ENCODE data around the gene MRPL38. TPM values are rescaled to one million over a fixed set of nuclear protein-coding genes. Genes with fewer than 3 reads are reported as not detected.

MRPL38 gene
- total RNA-seq, 1 experiment from 2014 or later = 127 TPM

DNA sequence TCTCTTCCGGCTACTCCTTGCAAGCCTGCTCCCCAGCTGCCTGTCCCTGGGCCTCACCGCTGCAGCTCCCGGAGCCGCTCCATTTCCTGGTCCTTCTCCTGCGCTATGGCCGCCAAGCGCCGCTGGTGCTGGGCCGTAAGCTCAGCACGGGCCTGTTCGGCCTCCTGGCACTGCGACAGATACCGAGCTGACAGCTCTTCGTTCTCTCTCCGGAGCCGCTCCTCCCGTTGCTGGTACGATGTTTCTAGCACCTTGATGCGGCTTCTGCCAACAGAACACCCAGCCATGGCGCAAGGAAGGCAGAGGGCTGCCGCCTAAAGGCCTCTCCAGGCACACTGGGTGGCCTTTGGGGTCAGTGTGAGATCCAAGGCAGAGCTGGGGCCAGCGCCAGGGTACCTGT, 14.9 kb upstream of the MRPL38 start:
- no TSS peak for BruUV-seq (replicated peaks)
- no peaks in the 10 kb centered on the region for H3K36me3 ChIP-seq (ENCODE audit: low read depth)
- intact Hi-C loops (cut with micrococcal nuclease; ENCODE audit: unreplicated experiment) = no loop called here
- ChIA-PET POLR2A (ENCODE audit: unreplicated experiment) (no interaction called here), CTCF (interaction anchor here (0.5 kb wide), 1 partner anchor 52 kb away, joined by 3 read pairs; no protein-coding TSS in a partner anchor)
- no peak overlapping the region for H3K27ac ChIP-seq
- no peak overlapping the region for H2AFZ ChIP-seq
- H4K20me1 ChIP-seq (ENCODE audit: insufficient read depth) = no peaks in the 10 kb centered on the region
- H3K4me2 ChIP-seq = no peak overlapping the region
- H3F3A ChIP-seq (ENCODE audit: insufficient read depth, low read depth) = no peaks in the 10 kb centered on the region
- no peak for DNase-seq
- no peak for TF ChIP-seq EZH2 (IDR thresholded peaks at IDR 0.05; ENCODE audit: low read depth)
- TF ChIP-seq, protein P1, sequence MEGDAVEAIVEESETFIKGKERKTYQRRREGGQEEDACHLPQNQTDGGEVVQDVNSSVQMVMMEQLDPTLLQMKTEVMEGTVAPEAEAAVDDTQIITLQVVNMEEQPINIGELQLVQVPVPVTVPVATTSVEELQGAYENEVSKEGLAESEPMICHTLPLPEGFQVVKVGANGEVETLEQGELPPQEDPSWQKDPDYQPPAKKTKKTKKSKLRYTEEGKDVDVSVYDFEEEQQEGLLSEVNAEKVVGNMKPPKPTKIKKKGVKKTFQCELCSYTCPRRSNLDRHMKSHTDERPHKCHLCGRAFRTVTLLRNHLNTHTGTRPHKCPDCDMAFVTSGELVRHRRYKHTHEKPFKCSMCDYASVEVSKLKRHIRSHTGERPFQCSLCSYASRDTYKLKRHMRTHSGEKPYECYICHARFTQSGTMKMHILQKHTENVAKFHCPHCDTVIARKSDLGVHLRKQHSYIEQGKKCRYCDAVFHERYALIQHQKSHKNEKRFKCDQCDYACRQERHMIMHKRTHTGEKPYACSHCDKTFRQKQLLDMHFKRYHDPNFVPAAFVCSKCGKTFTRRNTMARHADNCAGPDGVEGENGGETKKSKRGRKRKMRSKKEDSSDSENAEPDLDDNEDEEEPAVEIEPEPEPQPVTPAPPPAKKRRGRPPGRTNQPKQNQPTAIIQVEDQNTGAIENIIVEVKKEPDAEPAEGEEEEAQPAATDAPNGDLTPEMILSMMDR (conservative IDR thresholded peaks at IDR 0.05) = no peak
- no peaks in the 10 kb centered on the region for H3K9me3 ChIP-seq (ENCODE audit: insufficient read depth, low read depth)
- no peaks in the 10 kb centered on the region for H3K9me2 ChIP-seq (ENCODE audit: insufficient read depth)
- H3K79me2 ChIP-seq (ENCODE audit: low read depth) = no peaks in the 10 kb centered on the region
- no peaks in the 10 kb centered on the region for H3K4me1 ChIP-seq (replicated peaks; ENCODE audit: insufficient read depth)
- H3K4me3 ChIP-seq = no peak overlapping the region
- no peaks in the 10 kb centered on the region for H3K27me3 ChIP-seq (ENCODE audit: insufficient read depth, low read depth)

DNA sequence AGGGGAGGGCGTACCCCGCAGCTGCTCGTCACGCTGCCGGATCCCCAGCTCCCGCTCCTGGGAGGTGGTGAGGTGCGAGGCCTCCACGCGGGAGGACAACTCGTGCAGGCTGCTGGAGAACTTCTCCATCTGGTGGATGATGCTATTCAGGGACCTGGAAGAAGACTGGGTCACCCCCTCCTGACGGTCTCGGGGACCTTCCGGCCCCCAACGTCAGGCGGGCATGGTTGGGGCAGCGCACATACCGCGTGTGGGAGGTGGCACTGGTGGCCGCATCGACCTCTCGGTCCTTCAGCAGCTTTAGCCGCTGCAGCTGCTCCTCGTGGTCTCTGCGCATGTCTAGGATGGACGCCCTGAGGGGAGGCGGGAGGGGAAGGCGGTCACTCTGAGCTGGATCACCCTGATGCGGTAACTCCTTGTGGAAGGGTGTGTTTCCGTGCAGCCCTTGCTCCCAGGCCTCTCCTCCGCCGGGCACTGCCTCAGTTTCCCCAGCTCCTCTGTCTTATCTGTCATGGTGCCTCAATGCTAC, 13.3 kb upstream of the MRPL38 start:
- DNase-seq = no peak
- Histone ChIP-seq H3F3A (ENCODE audit: insufficient read depth, low read depth) (no peaks in the 10 kb centered on the region), H3K36me3 (ENCODE audit: low read depth) (no peaks in the 10 kb centered on the region), H3K27me3 (ENCODE audit: insufficient read depth, low read depth) (no peaks in the 10 kb centered on the region), H2AFZ (no peak overlapping the region), H3K27ac (no peak overlapping the region), H3K79me2 (ENCODE audit: low read depth) (no peaks in the 10 kb centered on the region), H3K4me3 (no peak overlapping the region), H3K4me2 (no peak overlapping the region), H3K4me1 (replicated peaks; ENCODE audit: insufficient read depth) (no peaks in the 10 kb centered on the region), H3K9me3 (ENCODE audit: insufficient read depth, low read depth) (no peaks in the 10 kb centered on the region), H4K20me1 (ENCODE audit: insufficient read depth) (no peaks in the 10 kb centered on the region), H3K9me2 (ENCODE audit: insufficient read depth) (no peaks in the 10 kb centered on the region)
- intact Hi-C loops (cut with micrococcal nuclease; ENCODE audit: unreplicated experiment) = no loop called here
- no TSS peak for BruUV-seq (replicated peaks)
- ChIA-PET POLR2A (ENCODE audit: unreplicated experiment) (no interaction called here), CTCF (no interaction called here)
- TF ChIP-seq, protein P1 (conservative IDR thresholded peaks at IDR 0.05) = no peak
- TF ChIP-seq EZH2 (IDR thresholded peaks at IDR 0.05; ENCODE audit: low read depth) = no peak

DNA sequence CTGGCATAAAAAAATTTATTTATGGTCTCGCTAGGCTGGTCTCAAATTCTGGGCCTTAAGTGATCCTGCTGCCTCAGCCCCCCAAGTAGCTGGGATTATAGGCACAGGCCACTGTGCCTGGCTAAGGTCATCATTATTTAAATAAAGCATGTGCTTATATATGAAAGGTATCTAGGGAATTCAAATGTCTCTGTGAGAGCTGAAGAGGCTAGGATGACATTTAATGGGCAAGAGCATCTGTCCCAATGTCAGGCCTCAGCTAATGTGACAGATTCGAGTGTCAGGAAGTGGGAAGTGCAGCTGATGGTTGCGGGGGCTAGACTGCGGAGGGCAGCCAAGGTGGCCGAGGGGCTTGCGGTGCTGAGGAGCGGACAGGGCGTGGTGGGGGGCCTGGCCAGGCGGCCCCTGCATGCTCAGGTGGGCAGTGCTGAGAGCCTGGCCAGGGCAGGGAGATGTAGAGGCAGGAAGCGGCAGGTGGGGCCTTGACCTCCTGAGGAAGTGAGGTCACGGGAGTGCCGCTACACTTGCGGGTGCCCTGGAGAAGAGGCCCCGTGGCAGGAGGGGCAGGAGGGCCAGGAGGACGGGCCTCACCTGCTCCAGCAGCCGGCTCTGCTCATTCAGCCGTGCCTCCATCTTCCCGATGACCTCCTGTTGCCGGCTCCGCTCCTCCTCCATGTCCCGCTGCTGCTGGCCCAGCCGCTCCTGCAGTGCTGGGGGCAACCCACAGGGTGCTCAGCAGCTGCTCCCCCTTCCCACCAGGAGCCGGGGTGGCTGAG, 12.6 kb upstream of the MRPL38 start:
- TF ChIP-seq, protein P1 (conservative IDR thresholded peaks at IDR 0.05) = no peak
- TF ChIP-seq EZH2 (IDR thresholded peaks at IDR 0.05; ENCODE audit: low read depth) = no peak
- H3K36me3 ChIP-seq (ENCODE audit: low read depth) = no peaks in the 10 kb centered on the region
- H4K20me1 ChIP-seq (ENCODE audit: insufficient read depth) = no peaks in the 10 kb centered on the region
- no peaks in the 10 kb centered on the region for H3K9me2 ChIP-seq (ENCODE audit: insufficient read depth)
- H3K4me3 ChIP-seq = no peak overlapping the region
- ChIA-PET CTCF (no interaction called here), POLR2A (ENCODE audit: unreplicated experiment) (interaction anchor here (0.5 kb wide), 1 partner anchor 239 kb away, joined by 3 read pairs; no protein-coding TSS in a partner anchor)
- no peaks in the 10 kb centered on the region for H3K27me3 ChIP-seq (ENCODE audit: insufficient read depth, low read depth)
- intact Hi-C loops (cut with micrococcal nuclease; ENCODE audit: unreplicated experiment) = no loop called here
- H3F3A ChIP-seq (ENCODE audit: insufficient read depth, low read depth) = no peaks in the 10 kb centered on the region
- H2AFZ ChIP-seq = no peak overlapping the region
- H3K9me3 ChIP-seq (ENCODE audit: insufficient read depth, low read depth) = no peaks in the 10 kb centered on the region
- H3K27ac ChIP-seq = no peak overlapping the region
- no peaks in the 10 kb centered on the region for H3K79me2 ChIP-seq (ENCODE audit: low read depth)
- BruUV-seq (replicated peaks) = no TSS peak
- no peaks in the 10 kb centered on the region for H3K4me1 ChIP-seq (replicated peaks; ENCODE audit: insufficient read depth)
- no peak overlapping the region for H3K4me2 ChIP-seq
- no peak for DNase-seq

Data from PC-9 (cell line).